Urinary bladder (tissue), 4 donors: ENCODE data around the gene HTRA2. TPM values are rescaled to one million over a fixed set of nuclear protein-coding genes. Genes with fewer than 3 reads are reported as not detected.

Experiments
- DNase-seq: peaks from one replicate; pipeline ENCODE4 v3.0.0-alpha.2; 2015; ENCODE audit errors: extremely low spot score
- H3K27ac ChIP-seq: one replicate; pipeline ENCODE4 v1.5.1; 2013; ENCODE audit warnings: low read depth, mild to moderate bottlenecking, moderate library complexity
- H3K36me3 ChIP-seq: one replicate; pipeline ENCODE4 v1.6.1; 2013; ENCODE audit warnings: mild to moderate bottlenecking, moderate library complexity; ENCODE audit not compliant: insufficient read depth
- H3K4me1 ChIP-seq: one replicate; pipeline ENCODE4 v1.6.1; 2013; ENCODE audit warnings: mild to moderate bottlenecking, moderate library complexity; ENCODE audit not compliant: insufficient read depth
- H3K4me3 ChIP-seq: one replicate; pipeline ENCODE4 v1.5.1; 2013; ENCODE audit warnings: low read depth, low read length
- WGBS: extraction: QIAGEN DNeasy Blood & Tissue Kit; methylation state at CpG from one replicate; pipeline ENCODE4 v1.1.7; 2013; 5-methylcytosine and 5-hydroxymethylcytosine counted together
- polyA plus RNA-seq: library from polyadenylated mRNA; stranded (reverse); fragments of 200-250 nt; gene quantifications from one replicate; pipeline ENCODE4 v1.2.3, GENCODE V29; 2013
- total RNA-seq: library from RNA; depleted of rRNA; stranded (reverse); fragments of >200 nt; gene quantifications from one replicate; pipeline ENCODE4 v1.2.3, GENCODE V29; 2014
- donor health status: healthy with polysubstance abuse.
- donor health status: healthy.

The HTRA2 gene
- total and polyA plus RNA-seq, 2 donors = 25.1 to 37.3 TPM

DNA sequence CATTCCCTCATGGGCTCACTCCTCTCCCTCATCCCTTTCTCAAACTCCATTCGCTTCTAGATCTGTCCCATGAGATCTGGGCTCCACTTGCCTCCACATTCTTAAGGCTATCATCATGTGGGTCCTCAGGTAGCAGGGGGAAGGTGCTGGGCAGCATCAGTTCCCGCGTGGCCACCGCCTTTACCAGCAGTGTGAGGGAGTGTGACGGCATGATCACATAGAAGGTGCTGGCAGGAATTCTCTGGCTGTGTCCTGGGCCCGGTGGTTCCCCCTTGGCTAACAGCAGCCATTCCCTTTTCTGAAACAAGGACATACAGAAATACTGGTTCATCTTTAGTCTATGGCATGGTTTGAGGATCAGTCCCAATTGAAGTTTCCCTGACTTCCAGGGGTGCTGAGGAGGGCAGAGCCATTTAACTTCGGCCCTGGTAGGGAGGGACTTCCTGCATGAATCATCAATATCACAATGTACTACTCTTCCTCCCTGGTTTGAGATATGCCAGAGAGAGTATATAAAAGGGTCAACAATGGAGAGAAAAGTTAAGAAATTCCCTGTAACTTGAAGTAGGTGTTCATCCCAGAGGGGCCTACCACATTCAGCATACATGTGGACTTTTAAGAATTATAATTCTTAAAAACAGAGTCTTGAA lies 32.5 kb downstream of the HTRA2 start:
- Histone ChIP-seq H3K27ac (no peak overlapping the region), H3K4me1 (no peaks in the 10 kb centered on the region), H3K36me3 (no peaks in the 10 kb centered on the region), H3K4me3 (no peak overlapping the region)
- no peak for DNase-seq
- 80% methylated on average over 7 of the region's 7 CpGs for WGBS

DNA sequence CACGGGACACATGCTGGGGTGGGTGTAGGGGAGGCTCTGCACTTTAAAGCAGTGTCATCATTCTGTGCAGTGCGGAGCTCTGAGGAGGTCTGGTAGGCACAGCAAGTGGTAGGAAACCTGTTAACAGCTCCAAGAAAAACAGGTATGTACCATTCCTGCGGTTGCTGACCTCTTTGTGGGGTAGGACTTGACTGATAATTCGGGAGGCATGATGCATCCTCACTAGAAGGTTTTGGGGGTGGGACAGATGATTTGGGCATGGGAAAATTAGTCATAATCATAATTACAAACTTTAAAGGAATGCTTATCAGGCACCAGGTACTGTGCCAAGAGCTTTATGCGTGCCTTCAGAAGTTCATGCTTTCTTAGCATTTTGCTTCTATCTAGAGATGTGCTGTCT lies 34.5 kb downstream of the HTRA2 start:
- Histone ChIP-seq H3K36me3 (no peaks in the 10 kb centered on the region), H3K4me1 (no peaks in the 10 kb centered on the region), H3K27ac (no peak overlapping the region), H3K4me3 (no peak overlapping the region)
- DNase-seq = no peak
- 70% methylated on average over 5 of the region's 5 CpGs for WGBS

DNA sequence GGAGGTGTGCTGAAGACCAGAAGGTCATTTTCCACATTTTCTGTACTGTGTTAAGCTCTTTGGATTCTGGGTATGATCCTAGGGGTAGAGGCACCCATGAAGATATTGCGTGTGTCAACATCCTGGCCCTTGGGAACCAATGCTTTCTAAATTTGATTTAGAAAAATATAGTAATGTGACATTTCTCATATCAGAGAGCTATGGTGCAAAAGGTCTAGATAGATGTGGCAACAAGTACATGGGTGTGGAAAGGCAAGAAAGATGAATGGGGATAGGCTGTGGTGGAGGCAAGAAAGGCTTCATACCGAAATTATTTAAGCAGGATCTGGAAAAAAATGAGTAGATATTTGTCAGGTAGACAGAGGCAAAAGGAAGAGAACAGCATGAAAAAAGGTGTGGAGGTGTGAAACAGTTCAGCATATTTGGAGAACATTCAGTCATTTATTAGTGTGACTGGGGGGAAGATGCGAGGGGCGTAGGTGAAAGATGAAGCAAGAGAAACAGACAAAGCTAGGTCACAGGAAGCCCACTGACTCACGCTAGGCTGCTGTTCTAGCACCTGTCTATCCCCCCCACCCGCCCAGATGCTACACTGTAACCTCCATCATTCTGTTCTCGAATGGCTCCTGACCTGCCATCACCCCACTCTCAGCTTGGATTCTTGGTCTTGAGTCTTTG lies 36.5 kb downstream of the HTRA2 start:
- H3K4me3 ChIP-seq = no peak overlapping the region
- no peak for DNase-seq
- H3K36me3 ChIP-seq = no peaks in the 10 kb centered on the region
- no peaks in the 10 kb centered on the region for H3K4me1 ChIP-seq
- WGBS = 74% methylated on average over 7 of the region's 7 CpGs
- H3K27ac ChIP-seq = no peak overlapping the region

DNA sequence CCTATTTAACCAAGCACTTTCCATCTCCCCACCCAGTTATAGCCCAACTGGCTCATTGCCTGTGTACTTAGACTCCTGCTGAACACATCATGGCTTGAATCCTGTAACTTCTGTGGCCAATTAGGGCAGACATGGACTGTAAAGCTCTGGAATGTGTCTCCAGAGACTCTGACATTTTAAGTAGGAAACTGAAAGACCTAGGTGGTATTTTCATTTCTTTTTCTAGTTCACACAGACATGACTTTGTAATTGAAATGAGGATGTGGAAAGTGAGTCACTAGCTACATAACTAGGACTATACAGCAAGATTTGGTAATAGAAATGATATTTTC lies 37.0 kb downstream of the HTRA2 start:
- Histone ChIP-seq H3K4me1 (no peaks in the 10 kb centered on the region), H3K4me3 (no peak overlapping the region), H3K27ac (no peak overlapping the region), H3K36me3 (no peaks in the 10 kb centered on the region)
- no peak for DNase-seq

DNA sequence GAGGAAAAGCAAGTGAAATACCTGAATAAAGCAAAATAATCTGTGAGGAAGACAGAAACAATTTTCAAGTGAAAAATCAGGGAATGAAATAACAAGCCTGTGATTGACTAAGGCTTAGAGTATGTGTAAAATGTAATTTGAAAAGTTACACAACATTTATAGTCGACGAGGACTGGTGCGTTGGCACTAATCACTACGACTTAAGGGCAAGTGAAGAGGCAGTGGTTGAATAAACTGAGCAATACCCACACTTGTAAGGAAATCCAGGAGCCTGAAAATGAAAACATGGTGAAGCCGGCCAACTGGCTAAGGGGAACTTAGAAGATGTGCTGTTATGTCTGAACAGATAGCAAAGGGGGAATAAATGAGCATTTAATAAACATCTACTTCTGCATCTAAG lies 38.1 kb downstream of the HTRA2 start:
- Histone ChIP-seq H3K36me3 (no peaks in the 10 kb centered on the region), H3K27ac (no peak overlapping the region), H3K4me3 (no peak overlapping the region), H3K4me1 (no peaks in the 10 kb centered on the region)
- no peak for DNase-seq
- WGBS = 64% methylated on average over 5 of the region's 5 CpGs

DNA sequence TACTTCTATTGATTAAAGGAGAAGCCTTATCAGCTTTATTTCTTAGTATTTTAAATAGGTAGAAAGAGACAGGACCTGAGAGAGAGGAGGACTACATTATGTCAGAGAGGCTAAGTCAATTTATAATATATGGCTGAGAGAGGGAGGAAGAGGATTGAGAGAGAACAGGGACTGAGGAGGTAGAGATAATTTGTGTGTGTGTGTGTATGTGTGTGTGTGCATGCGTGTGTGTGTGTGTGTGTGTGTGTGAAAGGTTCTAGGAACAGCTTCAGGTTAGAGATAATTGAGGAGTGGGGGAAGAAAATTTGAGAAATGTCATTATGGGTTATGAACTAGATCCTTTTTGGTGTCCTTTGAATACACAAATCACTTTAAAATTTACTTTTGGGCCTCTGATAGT lies 40.0 kb downstream of the HTRA2 start:
- no peak for DNase-seq
- Histone ChIP-seq H3K27ac (no peak overlapping the region), H3K4me3 (no peak overlapping the region), H3K4me1 (no peaks in the 10 kb centered on the region), H3K36me3 (no peaks in the 10 kb centered on the region)
- 83% methylated on average over 1 of the region's 1 CpG for WGBS

DNA sequence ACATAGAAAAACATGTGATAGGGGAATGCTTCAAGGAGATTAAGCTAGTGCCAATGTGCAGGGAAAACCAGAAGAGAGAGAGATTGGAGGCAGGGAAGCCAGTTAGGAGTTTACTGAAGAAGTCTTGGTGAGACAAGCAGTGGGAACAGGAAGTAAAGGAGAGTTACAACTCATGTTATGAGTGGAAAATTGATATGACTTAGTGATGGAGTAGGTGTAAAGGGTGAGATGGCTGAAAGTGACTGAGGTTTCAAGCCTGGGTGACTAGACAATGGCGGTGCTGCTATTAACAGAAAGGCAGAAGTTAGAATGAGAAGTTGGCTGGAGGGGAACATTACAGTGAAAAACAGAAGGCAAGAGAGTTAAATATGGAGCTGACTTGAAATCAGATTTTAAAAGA lies 41.3 kb downstream of the HTRA2 start:
- 80% methylated on average over 1 of the region's 1 CpG for whole genome bisulfite sequencing
- Histone ChIP-seq H3K4me1 (no peaks in the 10 kb centered on the region), H3K4me3 (no peak overlapping the region), H3K36me3 (no peaks in the 10 kb centered on the region), H3K27ac (no peak overlapping the region)
- DNase-seq = no peak

DNA sequence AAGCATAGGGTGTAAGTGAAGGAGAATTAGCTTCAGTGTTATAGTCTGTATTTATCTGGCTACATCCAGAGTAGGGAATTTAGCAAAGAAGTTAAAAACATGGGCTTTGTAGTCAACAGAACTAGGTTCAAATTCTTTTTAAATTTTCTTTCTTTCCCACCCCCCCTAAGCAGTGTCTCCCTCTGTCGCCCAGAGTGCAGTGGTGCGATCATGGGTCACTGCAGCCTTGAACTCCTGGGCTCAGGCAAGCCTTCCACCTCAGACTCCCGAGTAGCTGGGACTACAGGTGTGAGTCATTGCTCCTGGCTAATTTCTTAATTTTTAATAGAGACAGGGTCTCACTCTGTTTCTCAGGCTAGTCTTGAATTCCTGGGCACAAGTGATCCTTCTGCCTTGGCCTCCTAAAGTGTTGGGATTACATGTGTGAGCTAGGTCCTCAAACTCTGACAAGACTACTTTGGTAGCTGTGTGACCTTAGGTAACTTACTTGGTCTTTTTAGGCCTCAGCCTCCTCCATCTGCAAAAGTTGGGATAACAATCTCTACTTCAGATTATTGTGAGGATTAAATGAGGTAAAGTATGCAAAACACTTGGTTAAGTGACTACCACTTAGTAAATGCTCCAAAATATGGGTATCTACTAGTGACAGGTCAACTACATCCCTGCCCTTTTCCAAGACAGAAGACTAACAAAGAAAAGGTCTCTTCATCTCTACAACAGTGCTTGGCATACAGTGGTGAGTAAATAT lies 42.6 kb downstream of the HTRA2 start:
- no peak overlapping the region for H3K27ac ChIP-seq
- no peak for DNase-seq
- no peaks in the 10 kb centered on the region for H3K36me3 ChIP-seq
- WGBS = 77% methylated on average over 3 of the region's 3 CpGs
- H3K4me3 ChIP-seq = no peak overlapping the region
- no peaks in the 10 kb centered on the region for H3K4me1 ChIP-seq

DNA sequence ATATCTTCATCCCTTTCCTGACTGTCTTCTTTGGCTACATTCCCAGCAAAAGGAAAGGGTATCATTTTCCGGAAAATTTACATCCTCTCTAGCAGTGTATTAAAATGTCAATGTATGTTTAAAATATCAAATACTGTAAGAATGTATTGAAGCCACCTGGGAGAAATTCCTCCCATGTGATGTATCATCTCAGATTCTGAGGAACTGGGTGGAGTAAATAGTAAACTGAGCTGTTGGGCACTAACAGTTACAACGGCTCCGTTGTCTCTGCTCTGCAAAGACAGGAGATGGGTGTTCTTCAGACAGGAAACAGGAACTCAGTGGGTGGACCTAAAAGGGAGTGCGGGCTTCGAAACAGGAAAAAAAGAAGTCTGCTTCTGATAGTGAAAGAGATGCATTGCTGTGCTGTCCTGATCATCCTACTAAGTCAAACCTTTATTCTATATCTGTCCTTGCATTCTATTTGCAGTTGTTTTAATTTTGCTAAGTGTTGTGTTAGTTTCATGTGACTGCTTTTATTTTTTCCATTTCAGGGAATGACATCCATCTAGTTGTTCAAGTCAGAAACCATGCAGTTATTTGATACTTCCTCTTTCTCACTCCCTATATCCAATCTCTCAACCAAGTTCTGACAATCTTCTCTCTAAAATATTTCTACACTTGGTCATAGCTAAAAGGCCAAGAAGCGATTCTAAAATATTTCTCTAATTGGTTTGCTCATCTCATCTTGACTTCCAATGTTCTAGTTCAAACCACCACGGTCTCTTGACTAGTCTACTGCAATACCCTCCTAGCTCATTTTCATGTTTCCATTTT lies 44.2 kb downstream of the HTRA2 start:
- 37% methylated on average over 7 of the region's 7 CpGs for WGBS
- H3K27ac ChIP-seq = no peak overlapping the region
- no peaks in the 10 kb centered on the region for H3K36me3 ChIP-seq
- no peak for DNase-seq
- H3K4me1 ChIP-seq = no peaks in the 10 kb centered on the region
- H3K4me3 ChIP-seq = no peak overlapping the region

DNA sequence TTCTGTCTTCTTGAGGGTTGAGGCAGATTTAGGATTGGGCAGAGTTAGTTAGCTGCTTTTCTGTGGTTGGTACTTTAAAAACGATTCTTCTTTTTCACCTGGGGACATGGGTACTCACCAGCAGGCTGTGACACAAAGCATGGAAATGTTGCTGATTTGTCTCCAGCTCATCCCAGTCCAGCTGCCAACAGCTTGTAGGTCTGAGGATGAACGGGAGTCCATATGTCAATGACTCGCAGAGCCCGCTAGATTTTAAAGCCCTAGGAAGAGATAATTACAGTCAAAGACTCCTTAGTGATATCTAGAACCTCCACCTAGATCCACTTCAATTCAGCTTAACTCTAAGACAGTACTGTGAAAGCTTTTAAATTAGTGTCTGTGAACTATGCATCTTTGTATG lies 45.6 kb downstream of the HTRA2 start:
- 87% methylated on average over 4 of the region's 4 CpGs for WGBS
- Histone ChIP-seq H3K4me1 (no peaks in the 10 kb centered on the region), H3K36me3 (no peaks in the 10 kb centered on the region), H3K4me3 (no peak overlapping the region), H3K27ac (no peak overlapping the region)
- DNase-seq = no peak

DNA sequence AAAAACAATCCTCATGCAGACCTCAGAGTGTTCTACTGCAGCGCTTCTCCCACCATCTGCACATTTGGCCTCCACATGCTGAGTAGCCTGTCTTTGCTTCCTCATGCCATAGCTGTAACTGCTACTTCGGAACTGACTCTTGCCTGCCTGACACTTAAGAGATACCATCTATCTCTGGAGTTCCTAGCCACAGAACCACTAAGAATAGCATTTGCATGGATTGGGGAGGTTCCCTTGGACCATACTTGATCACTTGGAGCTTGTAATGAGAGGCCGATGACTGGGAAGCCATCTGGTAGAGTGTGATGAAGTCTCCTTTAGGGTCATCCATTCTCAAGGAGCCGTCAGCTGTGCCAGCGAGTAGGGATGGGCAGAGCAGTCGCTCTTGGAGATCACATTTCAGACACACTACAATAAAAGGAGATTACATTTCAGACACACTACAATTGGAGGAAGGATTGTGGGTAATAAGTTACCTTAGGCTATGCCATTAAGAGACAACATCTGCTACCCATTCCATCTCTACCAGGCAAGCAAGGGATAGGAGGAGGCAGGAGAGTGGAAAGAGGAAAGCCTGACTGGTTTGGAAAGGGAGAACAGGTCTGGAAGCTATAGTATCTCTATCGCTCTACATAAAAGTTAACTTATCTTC lies 46.6 kb downstream of the HTRA2 start:
- H3K4me3 ChIP-seq = no peak overlapping the region
- DNase-seq = no peak
- H3K36me3 ChIP-seq = no peaks in the 10 kb centered on the region
- H3K4me1 ChIP-seq = no peaks in the 10 kb centered on the region
- WGBS = 63% methylated on average over 7 of the region's 7 CpGs
- H3K27ac ChIP-seq = no peak overlapping the region

DNA sequence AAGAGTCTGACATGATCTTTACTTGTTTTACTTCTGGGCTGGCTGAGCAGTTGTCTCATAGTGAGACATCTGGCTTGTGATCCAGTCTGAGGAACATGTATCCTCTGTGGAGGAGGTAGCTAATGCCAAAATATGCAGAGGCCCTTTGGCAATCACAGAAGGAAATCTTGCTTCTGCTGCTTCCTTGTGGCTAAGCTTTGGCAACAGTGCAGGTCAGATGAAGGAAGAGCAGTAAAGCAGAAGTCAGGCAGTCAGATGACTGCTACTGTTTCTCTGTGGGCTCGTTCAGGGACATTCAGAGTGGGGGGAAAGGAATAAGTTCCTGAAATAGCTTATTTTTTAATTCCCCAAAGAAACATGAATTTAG lies 47.1 kb downstream of the HTRA2 start:
- Histone ChIP-seq H3K4me1 (no peaks in the 10 kb centered on the region), H3K4me3 (no peak overlapping the region), H3K27ac (no peak overlapping the region), H3K36me3 (no peaks in the 10 kb centered on the region)
- DNase-seq = no peak
- 18% methylated on average over 1 of the region's 1 CpG for WGBS

DNA sequence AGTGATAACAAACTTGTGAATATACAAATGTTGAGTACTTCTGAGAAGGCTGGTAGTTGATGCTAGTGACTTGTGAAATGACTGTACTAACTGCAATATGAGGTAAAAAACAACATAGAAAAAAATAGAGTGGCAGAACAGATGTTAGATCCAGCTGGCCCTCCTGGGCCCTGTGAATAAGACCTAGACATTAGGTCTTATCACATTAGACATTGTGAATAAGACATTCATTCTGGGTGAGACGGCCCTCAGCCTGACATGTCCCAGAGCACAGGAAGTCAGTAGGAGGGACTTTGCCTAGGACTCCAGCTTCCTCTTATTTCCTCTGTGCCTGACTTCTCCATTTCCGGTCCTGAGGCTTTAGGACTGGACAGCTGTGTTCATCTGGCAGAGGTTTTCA lies 47.7 kb downstream of the HTRA2 start:
- Histone ChIP-seq H3K36me3 (no peaks in the 10 kb centered on the region), H3K4me1 (no peaks in the 10 kb centered on the region), H3K27ac (no peak overlapping the region), H3K4me3 (no peak overlapping the region)
- no peak for DNase-seq
- 26% methylated on average over 2 of the region's 2 CpGs for WGBS
